Mammary epithelial cell (primary cell): Measurements from ENCODE around the gene SLC9A7.

ENCODE experiments used
- EZH2 ChIP-seq: IDR thresholded peaks from 2 replicates; pipeline ENCODE4 v1.6.1; 2012; ENCODE audit warnings: low read length, inconsistent platforms, borderline replicate concordance
- TF ChIP-seq, protein P1 (sequence below), 2 donors: IDR thresholded peaks in 1 of 2; conservative IDR thresholded peaks in 1 of 2; 2 replicates each; pipeline ENCODE4 v1.5.1; 2011 to 2012; ENCODE audit warnings: inconsistent platforms in 2 of 2, low read length in 2 of 2, mild to moderate bottlenecking in 2 of 2, control low read depth in 1 of 2, low read depth in 1 of 2; ENCODE audit not compliant: insufficient read depth in 1 of 2; ENCODE audit errors: extremely low read depth in 1 of 2

DNA sequence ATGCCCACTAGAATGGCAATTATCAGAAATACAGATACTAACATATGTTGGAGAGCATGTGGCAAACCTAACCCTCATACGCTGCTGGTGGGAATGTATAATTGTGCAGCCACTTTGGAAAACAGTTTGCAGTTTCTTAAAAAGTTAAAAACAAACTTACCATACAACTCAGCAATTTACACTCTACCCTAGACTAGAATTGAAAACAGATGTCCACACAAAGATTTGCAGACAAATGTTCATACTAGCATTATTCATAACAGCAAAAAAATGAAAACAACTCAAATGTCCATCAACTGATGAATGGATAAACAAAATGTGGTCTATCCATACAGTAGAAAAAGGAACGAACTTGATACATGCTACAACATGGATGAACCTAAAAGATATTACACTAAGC is 64.4 kb downstream of the SLC9A7 start:
- TF ChIP-seq EZH2 = no peak
- TF ChIP-seq, protein P1, sequence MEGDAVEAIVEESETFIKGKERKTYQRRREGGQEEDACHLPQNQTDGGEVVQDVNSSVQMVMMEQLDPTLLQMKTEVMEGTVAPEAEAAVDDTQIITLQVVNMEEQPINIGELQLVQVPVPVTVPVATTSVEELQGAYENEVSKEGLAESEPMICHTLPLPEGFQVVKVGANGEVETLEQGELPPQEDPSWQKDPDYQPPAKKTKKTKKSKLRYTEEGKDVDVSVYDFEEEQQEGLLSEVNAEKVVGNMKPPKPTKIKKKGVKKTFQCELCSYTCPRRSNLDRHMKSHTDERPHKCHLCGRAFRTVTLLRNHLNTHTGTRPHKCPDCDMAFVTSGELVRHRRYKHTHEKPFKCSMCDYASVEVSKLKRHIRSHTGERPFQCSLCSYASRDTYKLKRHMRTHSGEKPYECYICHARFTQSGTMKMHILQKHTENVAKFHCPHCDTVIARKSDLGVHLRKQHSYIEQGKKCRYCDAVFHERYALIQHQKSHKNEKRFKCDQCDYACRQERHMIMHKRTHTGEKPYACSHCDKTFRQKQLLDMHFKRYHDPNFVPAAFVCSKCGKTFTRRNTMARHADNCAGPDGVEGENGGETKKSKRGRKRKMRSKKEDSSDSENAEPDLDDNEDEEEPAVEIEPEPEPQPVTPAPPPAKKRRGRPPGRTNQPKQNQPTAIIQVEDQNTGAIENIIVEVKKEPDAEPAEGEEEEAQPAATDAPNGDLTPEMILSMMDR (conservative IDR thresholded peaks at IDR 0.05 in 1 of 2, IDR thresholded peaks at IDR 0.05 in 1 of 2; ENCODE audit: extremely low read depth in 1 of 2, insufficient read depth in 1 of 2, low read depth in 1 of 2, low read length in 2 of 2) = no peak
